Measurements from ENCODE around the gene RPUSD3.

RPUSD3 gene

DNA sequence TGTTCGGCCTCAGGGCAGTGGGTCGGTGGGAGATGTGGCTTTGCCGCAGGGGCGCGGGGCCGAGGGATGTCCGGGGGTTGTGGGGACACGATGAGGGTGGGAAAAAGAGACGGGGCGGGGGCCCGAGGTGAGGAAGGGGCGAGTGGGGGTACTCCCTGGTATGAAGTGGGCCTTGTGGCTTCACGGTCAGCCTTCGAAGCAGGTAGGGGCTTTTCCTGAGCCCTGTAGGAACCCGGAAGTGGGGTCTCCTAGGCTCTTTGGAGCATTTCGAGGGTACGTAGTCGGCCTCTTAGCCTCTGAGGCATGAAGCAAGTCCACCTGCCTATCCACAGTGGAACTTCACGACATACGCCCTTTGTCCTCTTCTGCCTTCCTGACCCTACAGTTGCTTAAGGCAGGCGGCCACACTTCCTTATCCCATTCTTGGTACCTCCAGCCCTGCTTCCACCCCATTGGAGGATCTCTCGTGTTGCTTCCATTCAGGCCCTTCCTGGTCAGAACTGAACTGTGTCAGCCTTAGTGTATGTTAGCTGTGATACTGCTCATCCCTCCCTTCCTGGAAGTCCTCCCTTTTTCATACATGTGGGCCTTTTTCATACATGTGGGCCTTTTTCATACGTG lies 50.5 kb downstream of the RPUSD3 start:
- Histone ChIP-seq H2AFZ (peak overlapping the region; percentile 84), H3K4me3 (ENCODE audit: low read depth, low read length) (peak overlapping the region; percentile 92), H3K9ac (peak overlapping the region; percentile 92), H3K27ac (peak overlapping the region; percentile 90), H3K27me3 (ENCODE audit: control insufficient read depth, insufficient read depth, low read length) (no peaks in the 10 kb centered on the region), H3K4me2 (ENCODE audit: low read length) (peak overlapping the region; percentile 90), H3K4me1 (peaks cover 15% of the 10 kb centered on the region), H3K79me2 (peaks cover 41% of the 10 kb centered on the region), H3K36me3 (ENCODE audit: control insufficient read depth, insufficient read depth, low read length) (no peaks in the 10 kb centered on the region), H3K9me3 (ENCODE audit: control insufficient read depth, low read length) (no peaks in the 10 kb centered on the region)
- TF ChIP-seq, protein P1, sequence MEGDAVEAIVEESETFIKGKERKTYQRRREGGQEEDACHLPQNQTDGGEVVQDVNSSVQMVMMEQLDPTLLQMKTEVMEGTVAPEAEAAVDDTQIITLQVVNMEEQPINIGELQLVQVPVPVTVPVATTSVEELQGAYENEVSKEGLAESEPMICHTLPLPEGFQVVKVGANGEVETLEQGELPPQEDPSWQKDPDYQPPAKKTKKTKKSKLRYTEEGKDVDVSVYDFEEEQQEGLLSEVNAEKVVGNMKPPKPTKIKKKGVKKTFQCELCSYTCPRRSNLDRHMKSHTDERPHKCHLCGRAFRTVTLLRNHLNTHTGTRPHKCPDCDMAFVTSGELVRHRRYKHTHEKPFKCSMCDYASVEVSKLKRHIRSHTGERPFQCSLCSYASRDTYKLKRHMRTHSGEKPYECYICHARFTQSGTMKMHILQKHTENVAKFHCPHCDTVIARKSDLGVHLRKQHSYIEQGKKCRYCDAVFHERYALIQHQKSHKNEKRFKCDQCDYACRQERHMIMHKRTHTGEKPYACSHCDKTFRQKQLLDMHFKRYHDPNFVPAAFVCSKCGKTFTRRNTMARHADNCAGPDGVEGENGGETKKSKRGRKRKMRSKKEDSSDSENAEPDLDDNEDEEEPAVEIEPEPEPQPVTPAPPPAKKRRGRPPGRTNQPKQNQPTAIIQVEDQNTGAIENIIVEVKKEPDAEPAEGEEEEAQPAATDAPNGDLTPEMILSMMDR (IDR thresholded peaks at IDR 0.05): no peak

DNA sequence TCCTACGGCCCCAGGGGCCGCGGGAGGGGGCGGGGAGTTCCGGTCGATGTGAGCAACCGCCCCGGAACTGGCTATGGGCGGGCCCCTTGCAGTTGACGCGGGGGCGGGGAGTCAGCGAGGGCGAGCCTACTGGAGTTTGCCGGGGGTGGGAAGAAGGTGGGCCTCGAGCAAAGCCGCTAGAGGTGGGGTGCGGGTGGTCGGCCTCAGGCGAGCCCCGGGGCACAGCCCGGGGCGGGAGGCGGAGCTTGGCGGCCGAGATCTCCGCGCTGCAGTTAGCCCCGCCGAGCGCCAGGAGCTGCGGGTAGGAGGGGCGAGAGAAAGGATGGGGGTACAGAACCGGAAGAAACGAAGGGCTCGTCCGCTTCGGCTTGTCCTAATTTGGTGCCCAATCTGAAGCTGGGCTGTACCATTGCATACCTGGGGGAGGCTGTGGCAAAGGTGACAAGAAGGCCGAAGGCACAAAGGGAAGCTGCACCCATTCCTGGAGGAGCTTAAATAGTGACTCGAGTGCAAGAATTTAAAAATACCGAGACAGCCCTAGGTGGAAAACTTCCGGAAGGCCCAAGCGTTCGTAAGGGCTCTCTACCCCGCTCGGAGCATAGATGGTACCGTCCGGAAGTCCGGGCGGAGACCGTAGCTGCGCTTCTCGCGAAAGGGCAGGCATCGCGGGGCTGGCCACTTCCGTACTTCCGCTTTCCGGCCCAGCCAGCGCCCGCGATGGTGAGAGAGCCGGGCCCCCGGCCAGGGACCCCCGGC lies 51.2 kb downstream of the RPUSD3 start, which contains the start of the genes ARPC4 and TADA3:
TSS of gene ARPC4 (plus strand) at position 678 of the 756 bp plus-strand sequence. CDS start at position 718, 40 bp downstream.
TSS of gene TADA3 (minus strand) at position 69 of the 756 bp plus-strand sequence. CDS start 1,007 bp downstream, outside the sequence.
- peaks cover 15% of the 10 kb centered on the region for H3K4me1 ChIP-seq
- peak within 1 kb of the TSS; percentile 92 for H3K4me3 ChIP-seq (ENCODE audit: low read depth, low read length)
- TF ChIP-seq, protein P1 (IDR thresholded peaks at IDR 0.05): no peak
- no peaks in the 10 kb centered on the region for H3K36me3 ChIP-seq (ENCODE audit: control insufficient read depth, insufficient read depth, low read length)
- peak within 1 kb of the TSS; percentile 92 for H3K9ac ChIP-seq
- peak within 1 kb of the TSS; percentile 84 for H2AFZ ChIP-seq
- H3K79me2 ChIP-seq: peaks cover 40% of the 10 kb centered on the region
- H3K27ac ChIP-seq: peak within 1 kb of the TSS; percentile 90
- no peaks in the 10 kb centered on the region for H3K9me3 ChIP-seq (ENCODE audit: control insufficient read depth, low read length)
- H3K4me2 ChIP-seq (ENCODE audit: low read length): peak within 1 kb of the TSS; percentile 90
- H3K27me3 ChIP-seq (ENCODE audit: control insufficient read depth, insufficient read depth, low read length): no peaks in the 10 kb centered on the region

DNA sequence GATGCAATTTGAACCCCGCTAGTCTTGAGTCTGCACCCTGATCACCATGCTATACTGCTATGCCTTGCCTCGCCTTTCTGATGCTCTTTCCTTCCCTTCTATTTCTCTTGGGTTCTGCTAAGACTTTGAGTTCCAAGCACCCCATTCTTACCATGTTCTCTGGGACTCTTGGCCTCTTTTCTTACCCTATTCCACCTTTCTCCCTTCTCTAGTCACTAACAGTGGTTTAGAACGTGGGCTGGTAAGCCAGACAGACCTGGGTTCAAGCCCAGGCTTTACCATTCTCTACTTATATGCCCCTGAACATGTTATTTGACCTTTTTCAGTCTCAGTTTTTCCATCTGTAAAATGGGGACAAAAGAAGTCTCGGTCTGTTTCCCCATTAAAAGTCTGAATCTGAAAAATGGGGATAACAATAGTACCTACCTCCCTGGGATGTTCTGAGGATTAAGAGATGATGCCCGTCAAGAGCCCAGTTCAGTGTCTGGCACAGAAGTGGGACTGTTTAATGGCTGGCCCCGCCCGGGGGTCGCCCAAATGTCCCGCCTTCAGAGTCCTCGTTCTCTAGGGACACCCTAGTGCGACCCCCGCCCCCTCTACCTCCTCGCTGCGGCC lies 51.9 kb downstream of the RPUSD3 start:
- TF ChIP-seq, protein P1 (IDR thresholded peaks at IDR 0.05): no peak
- no peaks in the 10 kb centered on the region for H3K27me3 ChIP-seq (ENCODE audit: control insufficient read depth, insufficient read depth, low read length)
- peaks cover 15% of the 10 kb centered on the region for H3K4me1 ChIP-seq
- H3K9me3 ChIP-seq (ENCODE audit: control insufficient read depth, low read length): no peaks in the 10 kb centered on the region
- H3K79me2 ChIP-seq: peaks cover 34% of the 10 kb centered on the region
- H3K4me3 ChIP-seq (ENCODE audit: low read depth, low read length): peak overlapping the region; percentile 92
- peak overlapping the region; percentile 84 for H2AFZ ChIP-seq
- H3K4me2 ChIP-seq (ENCODE audit: low read length): peak overlapping the region; percentile 90
- peak overlapping the region; percentile 90 for H3K27ac ChIP-seq
- peak overlapping the region; percentile 92 for H3K9ac ChIP-seq
- H3K36me3 ChIP-seq (ENCODE audit: control insufficient read depth, insufficient read depth, low read length): no peaks in the 10 kb centered on the region

DNA sequence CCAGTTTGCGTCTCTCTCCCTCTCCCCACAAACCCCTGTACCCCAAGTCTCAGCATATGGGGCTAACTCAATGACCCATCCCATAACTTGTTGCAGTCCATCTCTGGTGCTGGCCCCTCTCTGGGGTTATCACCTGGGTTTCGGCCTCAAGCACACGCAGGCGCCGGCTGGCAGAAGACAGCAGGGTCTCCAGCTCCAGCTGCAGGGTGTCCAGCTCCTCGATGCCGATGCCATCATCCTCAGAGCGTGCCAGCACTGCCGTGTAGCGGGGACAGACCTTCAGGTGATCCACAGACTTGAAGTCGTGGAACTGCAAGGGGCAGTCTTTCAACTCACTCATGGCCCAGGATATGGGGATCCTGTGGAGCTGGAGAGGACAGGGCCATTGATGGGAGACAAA lies 52.7 kb downstream of the RPUSD3 start:
- Histone ChIP-seq H2AFZ (no peak overlapping the region), H3K4me3 (ENCODE audit: low read depth, low read length) (no peak overlapping the region), H3K4me2 (ENCODE audit: low read length) (no peak overlapping the region), H3K9me3 (ENCODE audit: control insufficient read depth, low read length) (no peaks in the 10 kb centered on the region), H3K27me3 (ENCODE audit: control insufficient read depth, insufficient read depth, low read length) (no peaks in the 10 kb centered on the region), H3K36me3 (ENCODE audit: control insufficient read depth, insufficient read depth, low read length) (no peaks in the 10 kb centered on the region), H3K79me2 (peaks cover 29% of the 10 kb centered on the region), H3K9ac (no peak overlapping the region), H3K27ac (no peak overlapping the region), H3K4me1 (peaks cover 17% of the 10 kb centered on the region)
- TF ChIP-seq, protein P1 (IDR thresholded peaks at IDR 0.05): no peak
